ENCODE data around the gene LMNA.

LMNA gene

DNA sequence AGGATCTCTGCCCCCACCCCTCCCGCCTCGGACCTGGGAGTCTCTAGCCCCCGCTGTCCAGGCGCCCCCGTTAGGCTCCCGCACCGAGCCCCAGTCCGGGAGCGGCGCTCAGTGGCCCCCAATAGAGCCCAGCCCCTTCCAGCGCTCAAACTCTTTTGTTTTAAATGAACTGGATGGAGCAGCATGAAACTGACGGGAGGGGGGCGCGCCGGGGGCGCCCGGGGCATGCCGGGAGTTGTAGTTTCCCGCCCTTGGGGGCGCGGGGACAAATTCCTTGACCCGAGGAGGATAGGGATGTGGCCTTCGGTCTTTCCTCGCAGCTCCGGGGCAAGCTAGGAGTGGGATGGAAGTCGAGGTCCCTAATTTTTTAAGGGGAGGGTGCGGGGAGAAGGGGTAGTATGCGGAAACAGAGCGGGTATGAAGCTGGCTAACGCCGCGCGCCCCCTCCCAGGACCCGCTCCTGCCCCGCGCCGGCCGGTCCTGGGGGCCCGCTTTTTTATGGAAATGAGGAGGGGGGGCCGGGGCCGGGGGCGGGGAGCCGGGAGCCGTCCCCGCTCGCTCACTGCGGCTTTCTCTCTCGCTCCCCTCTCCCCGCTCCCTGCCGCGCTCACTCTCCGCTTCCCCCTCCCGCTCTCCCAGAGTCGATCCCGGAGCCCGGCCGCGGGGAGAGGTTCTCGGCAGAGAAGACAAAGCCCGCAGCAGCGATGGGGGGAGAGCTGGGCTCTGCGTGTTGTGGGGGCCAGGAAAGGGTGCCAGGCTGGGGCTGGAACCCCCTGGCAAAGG, 32.0 kb upstream of the LMNA start, which contains the start of gene MEX3A:
Gene MEX3A, minus strand, starts transcription at position 157 of the 783 bp plus-strand sequence. CDS start 467 bp downstream, outside the sequence.
- peak in 1 of 2 experiments; percentile 60 for DNase-seq (ENCODE audit: low read depth in 1 of 2, low spot score in 1 of 2)
- TF ChIP-seq, protein P1, sequence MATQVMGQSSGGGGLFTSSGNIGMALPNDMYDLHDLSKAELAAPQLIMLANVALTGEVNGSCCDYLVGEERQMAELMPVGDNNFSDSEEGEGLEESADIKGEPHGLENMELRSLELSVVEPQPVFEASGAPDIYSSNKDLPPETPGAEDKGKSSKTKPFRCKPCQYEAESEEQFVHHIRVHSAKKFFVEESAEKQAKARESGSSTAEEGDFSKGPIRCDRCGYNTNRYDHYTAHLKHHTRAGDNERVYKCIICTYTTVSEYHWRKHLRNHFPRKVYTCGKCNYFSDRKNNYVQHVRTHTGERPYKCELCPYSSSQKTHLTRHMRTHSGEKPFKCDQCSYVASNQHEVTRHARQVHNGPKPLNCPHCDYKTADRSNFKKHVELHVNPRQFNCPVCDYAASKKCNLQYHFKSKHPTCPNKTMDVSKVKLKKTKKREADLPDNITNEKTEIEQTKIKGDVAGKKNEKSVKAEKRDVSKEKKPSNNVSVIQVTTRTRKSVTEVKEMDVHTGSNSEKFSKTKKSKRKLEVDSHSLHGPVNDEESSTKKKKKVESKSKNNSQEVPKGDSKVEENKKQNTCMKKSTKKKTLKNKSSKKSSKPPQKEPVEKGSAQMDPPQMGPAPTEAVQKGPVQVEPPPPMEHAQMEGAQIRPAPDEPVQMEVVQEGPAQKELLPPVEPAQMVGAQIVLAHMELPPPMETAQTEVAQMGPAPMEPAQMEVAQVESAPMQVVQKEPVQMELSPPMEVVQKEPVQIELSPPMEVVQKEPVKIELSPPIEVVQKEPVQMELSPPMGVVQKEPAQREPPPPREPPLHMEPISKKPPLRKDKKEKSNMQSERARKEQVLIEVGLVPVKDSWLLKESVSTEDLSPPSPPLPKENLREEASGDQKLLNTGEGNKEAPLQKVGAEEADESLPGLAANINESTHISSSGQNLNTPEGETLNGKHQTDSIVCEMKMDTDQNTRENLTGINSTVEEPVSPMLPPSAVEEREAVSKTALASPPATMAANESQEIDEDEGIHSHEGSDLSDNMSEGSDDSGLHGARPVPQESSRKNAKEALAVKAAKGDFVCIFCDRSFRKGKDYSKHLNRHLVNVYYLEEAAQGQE (IDR thresholded peaks at IDR 0.05; ENCODE audit: insufficient replicate concordance, low read depth): no peak
- no peak for TF ChIP-seq SPI1 (IDR thresholded peaks at IDR 0.05; ENCODE audit: borderline replicate concordance, low read depth)
- TF ChIP-seq GABPA (IDR thresholded peaks at IDR 0.05; ENCODE audit: low read depth): no peak
- TF ChIP-seq, protein P2, sequence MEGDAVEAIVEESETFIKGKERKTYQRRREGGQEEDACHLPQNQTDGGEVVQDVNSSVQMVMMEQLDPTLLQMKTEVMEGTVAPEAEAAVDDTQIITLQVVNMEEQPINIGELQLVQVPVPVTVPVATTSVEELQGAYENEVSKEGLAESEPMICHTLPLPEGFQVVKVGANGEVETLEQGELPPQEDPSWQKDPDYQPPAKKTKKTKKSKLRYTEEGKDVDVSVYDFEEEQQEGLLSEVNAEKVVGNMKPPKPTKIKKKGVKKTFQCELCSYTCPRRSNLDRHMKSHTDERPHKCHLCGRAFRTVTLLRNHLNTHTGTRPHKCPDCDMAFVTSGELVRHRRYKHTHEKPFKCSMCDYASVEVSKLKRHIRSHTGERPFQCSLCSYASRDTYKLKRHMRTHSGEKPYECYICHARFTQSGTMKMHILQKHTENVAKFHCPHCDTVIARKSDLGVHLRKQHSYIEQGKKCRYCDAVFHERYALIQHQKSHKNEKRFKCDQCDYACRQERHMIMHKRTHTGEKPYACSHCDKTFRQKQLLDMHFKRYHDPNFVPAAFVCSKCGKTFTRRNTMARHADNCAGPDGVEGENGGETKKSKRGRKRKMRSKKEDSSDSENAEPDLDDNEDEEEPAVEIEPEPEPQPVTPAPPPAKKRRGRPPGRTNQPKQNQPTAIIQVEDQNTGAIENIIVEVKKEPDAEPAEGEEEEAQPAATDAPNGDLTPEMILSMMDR (IDR thresholded peaks at IDR 0.05; ENCODE audit: insufficient read depth, low read length): no peak
- no peak for TF ChIP-seq POLR2AphosphoS5 (IDR thresholded peaks at IDR 0.05; ENCODE audit: low read depth)
- H3K27me3 ChIP-seq (ENCODE audit: insufficient read depth, poor library complexity, severe bottlenecking): peaks cover 10% of the 10 kb centered on the region
- no peak within 1 kb of the TSS for H3K27ac ChIP-seq (replicated peaks)
- H3K4me3 ChIP-seq (replicated peaks; ENCODE audit: insufficient read depth, low read length): peak within 1 kb of the TSS; percentile 85

DNA sequence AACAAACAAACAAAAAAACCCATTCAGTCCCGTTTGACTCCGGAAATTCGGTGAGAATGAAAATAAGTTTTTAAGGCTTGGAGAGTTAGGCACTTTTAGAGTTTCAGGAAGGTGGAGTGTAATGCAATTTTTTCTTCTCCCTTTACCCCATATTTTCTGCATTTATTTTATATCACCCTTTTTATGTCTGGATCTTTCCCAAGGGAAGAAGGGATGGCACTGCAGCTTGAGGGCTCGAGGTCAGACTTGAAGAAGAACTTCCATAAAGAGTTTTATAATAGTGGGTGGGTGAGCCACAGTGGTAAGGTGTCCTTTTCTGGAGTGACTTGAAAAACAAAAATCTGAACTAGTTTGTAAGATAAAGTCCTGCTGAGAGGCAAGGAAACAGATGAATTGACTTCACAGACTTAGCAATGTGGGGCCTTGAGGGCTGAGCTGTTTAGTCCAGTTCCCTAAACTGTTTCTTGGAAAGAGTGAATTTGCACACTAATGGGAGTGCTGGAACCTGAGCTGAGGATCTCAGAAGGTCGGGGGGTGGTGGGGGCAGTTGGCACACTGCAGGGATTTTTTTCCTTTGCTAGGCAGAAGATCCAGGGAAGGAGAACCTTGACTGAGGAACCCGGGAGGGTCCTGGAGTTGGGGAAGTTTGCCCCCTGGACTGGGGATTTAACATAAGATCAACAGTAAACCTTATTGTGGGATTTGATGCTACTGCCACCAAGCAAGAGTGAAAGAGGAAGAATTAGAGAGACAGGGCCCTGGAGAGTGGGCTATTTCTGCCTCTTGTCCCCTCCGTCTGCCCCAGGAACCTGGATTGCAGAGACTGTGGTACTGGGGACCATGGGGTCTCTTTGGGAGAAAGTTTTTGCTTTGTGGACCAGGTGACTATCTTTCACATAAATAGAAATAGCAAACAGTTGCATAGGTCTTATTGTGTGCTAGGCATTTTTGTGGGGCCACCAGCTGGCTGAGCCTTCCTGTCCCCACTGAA, 30.4 kb upstream of the LMNA start:
- Histone ChIP-seq H3K4me3 (replicated peaks; ENCODE audit: insufficient read depth, low read length) (no peak overlapping the region), H3K27ac (replicated peaks) (no peak overlapping the region), H3K27me3 (ENCODE audit: insufficient read depth, poor library complexity, severe bottlenecking) (peaks cover 10% of the 10 kb centered on the region)
- TF ChIP-seq, protein P2 (IDR thresholded peaks at IDR 0.05; ENCODE audit: insufficient read depth, low read length): no peak
- TF ChIP-seq GABPA (IDR thresholded peaks at IDR 0.05; ENCODE audit: low read depth) (no peak), SPI1 (IDR thresholded peaks at IDR 0.05; ENCODE audit: borderline replicate concordance, low read depth) (no peak), POLR2AphosphoS5 (IDR thresholded peaks at IDR 0.05; ENCODE audit: low read depth) (no peak)
- TF ChIP-seq, protein P1 (IDR thresholded peaks at IDR 0.05; ENCODE audit: insufficient replicate concordance, low read depth): no peak
- no peak for DNase-seq (ENCODE audit: low read depth in 1 of 2, low spot score in 1 of 2)

DNA sequence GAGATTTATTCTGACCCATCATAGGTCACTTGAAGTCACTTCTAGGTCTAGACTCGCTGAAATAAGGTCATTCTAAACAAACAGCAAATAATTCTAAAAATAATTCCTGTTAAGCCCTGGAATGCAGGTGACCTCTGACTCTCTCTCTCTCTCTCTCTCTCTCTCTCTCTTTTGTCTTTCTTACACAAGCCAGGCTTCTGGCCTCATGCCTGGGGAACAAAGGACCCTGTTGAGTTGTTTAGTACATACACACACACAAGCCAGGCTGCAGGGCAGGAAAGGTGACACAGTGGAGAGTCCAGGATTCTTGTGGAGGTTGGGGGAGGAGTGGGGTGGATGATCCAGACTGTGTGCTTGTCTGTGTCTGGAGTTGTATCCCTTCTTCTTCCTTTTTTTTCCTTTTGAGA, 28.3 kb upstream of the LMNA start:
- H3K27me3 ChIP-seq (ENCODE audit: insufficient read depth, poor library complexity, severe bottlenecking): peaks cover 3% of the 10 kb centered on the region

More for the DNA sequence above, 28.3 kb upstream of the LMNA start:
- DNase-seq (ENCODE audit: low read depth in 1 of 2, low spot score in 1 of 2): no peak
- H3K27ac ChIP-seq (replicated peaks): no peak overlapping the region
- TF ChIP-seq POLR2AphosphoS5 (IDR thresholded peaks at IDR 0.05; ENCODE audit: low read depth) (no peak), GABPA (IDR thresholded peaks at IDR 0.05; ENCODE audit: low read depth) (no peak), SPI1 (IDR thresholded peaks at IDR 0.05; ENCODE audit: borderline replicate concordance, low read depth) (no peak)
- TF ChIP-seq, protein P2 (IDR thresholded peaks at IDR 0.05; ENCODE audit: insufficient read depth, low read length): no peak
- TF ChIP-seq, protein P1 (IDR thresholded peaks at IDR 0.05; ENCODE audit: insufficient replicate concordance, low read depth): no peak
- no peak overlapping the region for H3K4me3 ChIP-seq (replicated peaks; ENCODE audit: insufficient read depth, low read length)
